ENCODE measurements around the gene PTGFRN. TPM values are rescaled to one million over a fixed set of nuclear protein-coding genes. Genes with fewer than 3 reads are reported as not detected.

PTGFRN gene
- total and polyA plus RNA-seq, 9 of the 15 experiments (the other 6 are each of a cell fraction or from before 2014, with no cell fraction given), result 17.3 to 33.1 (median 25.7) TPM

DNA sequence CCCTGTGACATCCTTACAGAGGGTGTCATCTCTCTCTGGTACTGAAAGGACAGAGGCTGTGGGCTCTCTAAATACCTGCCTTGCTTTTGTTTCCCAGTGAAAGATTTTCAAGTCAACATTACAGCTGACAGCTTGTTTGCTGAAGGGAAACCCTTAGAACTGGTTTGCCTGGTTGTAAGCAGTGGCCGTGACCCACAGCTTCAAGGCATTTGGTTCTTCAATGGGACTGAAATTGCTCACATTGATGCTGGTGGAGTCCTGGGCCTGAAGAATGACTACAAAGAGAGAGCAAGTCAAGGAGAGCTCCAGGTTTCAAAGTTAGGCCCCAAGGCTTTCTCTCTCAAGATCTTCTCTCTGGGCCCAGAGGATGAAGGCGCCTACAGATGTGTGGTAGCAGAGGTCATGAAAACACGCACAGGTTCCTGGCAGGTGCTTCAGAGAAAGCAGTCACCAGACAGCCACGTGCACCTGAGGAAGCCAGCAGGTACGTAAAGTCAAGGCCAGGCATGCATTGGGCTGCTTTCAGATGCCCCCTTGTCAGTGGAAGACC lies 103.7 kb downstream of the PTGFRN start:
- CTCF ChIA-PET (ENCODE audit: low intra/inter-chr PET ratio), result no interaction called here
- WGBS (ENCODE audit: insufficient coverage, low coverage, missing lambda C conversion rate), result 44% methylated on average over 5 of the region's 5 CpGs
- intact Hi-C loops (cut with micrococcal nuclease), result no loop called here
- Histone ChIP-seq H3K36me3 (ENCODE audit: control insufficient read depth, insufficient read depth, low read length) (no peaks in the 10 kb centered on the region), H3K9me3 (replicated peaks; ENCODE audit: control insufficient read depth, insufficient read depth, low read depth, low read length) (no peaks in the 10 kb centered on the region), H2AFZ (ENCODE audit: low read depth, low read length) (no peak overlapping the region), H3K4me2 (ENCODE audit: insufficient read depth, low read length) (no peak overlapping the region), H3K4me3 (no peak overlapping the region), H4K20me1 (replicated peaks; ENCODE audit: control insufficient read depth, insufficient read depth, low read length) (no peaks in the 10 kb centered on the region), H3K27me3 (ENCODE audit: control insufficient read depth in 2 of 2, insufficient read depth in 2 of 2, low read length in 2 of 2) (no peaks in the 10 kb centered on the region), H3K9ac (ENCODE audit: insufficient read depth in 1 of 2, low read depth in 2 of 2, low read length in 2 of 2) (no peak overlapping the region), H3K9me1 (ENCODE audit: control insufficient read depth, insufficient read depth, low read length) (no peaks in the 10 kb centered on the region), H3K27ac (ENCODE audit: extremely low read depth, low read depth, low read length) (no peak overlapping the region), H3K79me2 (ENCODE audit: control insufficient read depth, insufficient read depth, low read length) (no peaks in the 10 kb centered on the region), H3K4me1 (replicated peaks in 1 of 2; ENCODE audit: control insufficient read depth in 2 of 2, insufficient read depth in 2 of 2, low read length in 2 of 2) (no peaks in the 10 kb centered on the region)
- no peak for FAIRE-seq
- no peak for TF ChIP-seq PTTG1 (tag; IDR thresholded peaks at IDR 0.05; ENCODE audit: low read depth)
- no peak for TF ChIP-seq C11orf30 (IDR thresholded peaks at IDR 0.05; ENCODE audit: low read depth)
- TF ChIP-seq, protein P1, sequence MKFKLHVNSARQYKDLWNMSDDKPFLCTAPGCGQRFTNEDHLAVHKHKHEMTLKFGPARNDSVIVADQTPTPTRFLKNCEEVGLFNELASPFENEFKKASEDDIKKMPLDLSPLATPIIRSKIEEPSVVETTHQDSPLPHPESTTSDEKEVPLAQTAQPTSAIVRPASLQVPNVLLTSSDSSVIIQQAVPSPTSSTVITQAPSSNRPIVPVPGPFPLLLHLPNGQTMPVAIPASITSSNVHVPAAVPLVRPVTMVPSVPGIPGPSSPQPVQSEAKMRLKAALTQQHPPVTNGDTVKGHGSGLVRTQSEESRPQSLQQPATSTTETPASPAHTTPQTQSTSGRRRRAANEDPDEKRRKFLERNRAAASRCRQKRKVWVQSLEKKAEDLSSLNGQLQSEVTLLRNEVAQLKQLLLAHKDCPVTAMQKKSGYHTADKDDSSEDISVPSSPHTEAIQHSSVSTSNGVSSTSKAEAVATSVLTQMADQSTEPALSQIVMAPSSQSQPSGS (CRISPR knock-in tag; IDR thresholded peaks at IDR 0.05), result no peak
- in situ Hi-C loops (cut with MboI), result no loop called here
- no peak for ATAC-seq
- DNase-seq (ENCODE audit: extremely low read depth in 1 of 4, low spot score in 3 of 4), result no peak
- POLR2A ChIA-PET, result interaction anchor here (0.6 kb wide), 1 partner anchor 10 kb away, joined by 5 read pairs; no protein-coding TSS in a partner anchor
- no TSS peak for BruUV-seq (replicated peaks)

DNA sequence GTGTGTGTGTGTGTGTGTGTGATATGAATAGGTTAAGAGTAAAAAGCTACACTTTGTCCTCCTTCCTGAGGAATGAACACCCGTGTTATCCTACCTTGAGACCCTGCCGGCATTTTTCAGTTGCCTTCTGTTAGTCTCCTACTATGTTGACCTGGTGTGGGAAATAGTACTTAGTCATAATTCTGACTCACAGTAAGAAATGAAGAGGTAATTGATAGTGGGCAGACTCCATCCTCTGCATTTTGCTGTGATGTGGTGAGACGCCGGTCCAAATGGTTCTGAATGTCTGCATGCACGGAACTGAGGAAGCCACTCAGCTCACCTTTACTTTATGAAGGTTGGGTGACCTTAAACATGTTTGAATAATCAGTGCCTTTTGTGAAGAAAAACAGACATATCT lies 104.5 kb downstream of the PTGFRN start:
- Histone ChIP-seq H3K27me3 (ENCODE audit: control insufficient read depth in 2 of 2, insufficient read depth in 2 of 2, low read length in 2 of 2) (no peaks in the 10 kb centered on the region), H3K4me3 (no peak overlapping the region), H2AFZ (ENCODE audit: low read depth, low read length) (no peak overlapping the region), H3K4me1 (replicated peaks in 1 of 2; ENCODE audit: control insufficient read depth in 2 of 2, insufficient read depth in 2 of 2, low read length in 2 of 2) (no peaks in the 10 kb centered on the region), H3K9me3 (replicated peaks; ENCODE audit: control insufficient read depth, insufficient read depth, low read depth, low read length) (no peaks in the 10 kb centered on the region), H3K36me3 (ENCODE audit: control insufficient read depth, insufficient read depth, low read length) (no peaks in the 10 kb centered on the region), H3K9me1 (ENCODE audit: control insufficient read depth, insufficient read depth, low read length) (no peaks in the 10 kb centered on the region), H3K9ac (ENCODE audit: insufficient read depth in 1 of 2, low read depth in 2 of 2, low read length in 2 of 2) (no peak overlapping the region), H4K20me1 (replicated peaks; ENCODE audit: control insufficient read depth, insufficient read depth, low read length) (no peaks in the 10 kb centered on the region), H3K4me2 (ENCODE audit: insufficient read depth, low read length) (no peak overlapping the region), H3K27ac (ENCODE audit: extremely low read depth, low read depth, low read length) (no peak overlapping the region), H3K79me2 (ENCODE audit: control insufficient read depth, insufficient read depth, low read length) (no peaks in the 10 kb centered on the region)
- FAIRE-seq (no peak), ATAC-seq (no peak), DNase-seq (ENCODE audit: extremely low read depth in 1 of 4, low spot score in 3 of 4) (no peak)
- no TSS peak for BruUV-seq (replicated peaks)
- intact Hi-C loops (cut with micrococcal nuclease) (no loop called here), in situ Hi-C loops (cut with MboI) (no loop called here)
- 43% methylated on average over 5 of the region's 5 CpGs for WGBS (ENCODE audit: insufficient coverage, low coverage, missing lambda C conversion rate)
- 0 out of 2 replicates have a peak, but pooled peaks have one; percentile 15 for TF ChIP-seq FOSL1 (tag; conservative IDR thresholded peaks at IDR 0.05)
- no peak for TF ChIP-seq NR1H2 (CRISPR knock-in tag; IDR thresholded peaks at IDR 0.05)
- ChIA-PET POLR2A (interaction anchor here (0.6 kb wide), 1 partner anchor 9 kb away, joined by 5 read pairs; no protein-coding TSS in a partner anchor), CTCF (ENCODE audit: low intra/inter-chr PET ratio) (no interaction called here)
